H1 (cell line): ENCODE measurements around the gene NR2F1-AS1. TPM values are rescaled to one million over a fixed set of nuclear protein-coding genes. Genes with fewer than 3 reads are reported as not detected.

ENCODE experiments used
- ASH2L ChIP-seq: fragments of 200-600, 300-600 bp; sonication (generic); IDR thresholded peaks from one replicate; pipeline ENCODE4 v1.7.1; 2017; ENCODE audit warnings: low read length
- BACH1 ChIP-seq: IDR thresholded peaks from 2 replicates; pipeline ENCODE4 v1.6.1; 2012; ENCODE audit warnings: low read length, improper control_type of control experiment
- BCL11A ChIP-seq, 2 experiments: IDR thresholded peaks; one replicate each; pipeline ENCODE4 v1.6.1; 2011; ENCODE audit warnings: low read depth in 2 of 2, low read length in 2 of 2, mild to moderate bottlenecking in 2 of 2
- EZH2 ChIP-seq: fragments of 200-600 bp; sonication (generic); IDR thresholded peaks from 2 replicates; pipeline ENCODE4 v1.7.1; 2012; ENCODE audit warnings: low read depth, mild to moderate bottlenecking, moderate library complexity, low read length, inconsistent platforms; ENCODE audit not compliant: severe bottlenecking
- GTF2F1 ChIP-seq: IDR thresholded peaks from 2 replicates; pipeline ENCODE4 v1.6.1; 2012; ENCODE audit warnings: low read depth, low read length, improper control_type of control experiment, borderline replicate concordance
- KDM5A ChIP-seq: fragments of 200-600 bp; IDR thresholded peaks from 2 replicates; pipeline ENCODE4 v1.7.1; 2012; ENCODE audit warnings: mild to moderate bottlenecking, low read length, inconsistent platforms, mixed read lengths
- PHF8 ChIP-seq: fragments of 200-600 bp; sonication (generic); conservative IDR thresholded peaks from 2 replicates; pipeline ENCODE4 v1.7.1; 2012; ENCODE audit warnings: low read depth, mild to moderate bottlenecking, inconsistent platforms, low read length, moderate library complexity
- SUZ12 ChIP-seq: fragments of 200-600 bp; sonication (generic); IDR thresholded peaks from 2 replicates; pipeline ENCODE4 v1.6.1; 2012; ENCODE audit warnings: mild to moderate bottlenecking, inconsistent platforms, low read length, moderate library complexity, mixed read lengths
- polyA plus RNA-seq, 7 experiments: library from polyadenylated mRNA; depleted of rRNA in 3 of 7; stranded (reverse) in 5 of 7; unstranded in 2 of 7; fragments of >200 nt in 5 of 7; fragments of 200-250 nt in 2 of 7; gene quantifications; 1 replicate in 5 of 7; 2 replicates in 1 of 7; 4 replicates in 1 of 7; pipeline versions ENCODE4 v1.2.1 to v1.2.3, GENCODE V29; 2011 to 2013; ENCODE audit warnings: missing spikeins in 2 of 7, mixed read lengths in 2 of 7
- total RNA-seq: library from RNA; stranded (reverse); fragmentation: NEBNext Ultra II Directional; extraction: Animal tissue kit (Norgen Biotek cat#: 25700); gene quantifications from 2 replicates; pipeline ENCODE4 v1.2.1, GENCODE V29; 2021

The NR2F1-AS1 gene
- total and polyA plus RNA-seq, 2 of the 8 experiments (the other 6 are each of a cell fraction or from before 2014, with no cell fraction given) = 1.6 to 5.6 TPM

GRCh38 chr5:93371893-93372292 is 209.1 kb downstream of the NR2F1-AS1 start (continued):
- TF ChIP-seq SUZ12 (no peak), BACH1 (no peak), EZH2 (no peak), ASH2L (no peak), KDM5A (no peak), BCL11A (IDR thresholded peaks at IDR 0.05; ENCODE audit: low read depth in 2 of 2, low read length in 2 of 2) (no peak), GTF2F1 (no peak), PHF8 (no peak)
- TF ChIP-seq, all 59 proteins: peak for 0
